ENCODE measurements around the gene LGALS14.
A peak's percentile ranks its signal among the peaks of the same experiment; 100 is the strongest.
"Not testable (repeated sequence)": the region's sequence is repeated elsewhere in the genome, so short reads cannot be mapped to it uniquely, and the experiment has no call there.

The LGALS14 gene

GRCh38 chr19:39704181-39705044 is at the start of gene LGALS14:
Gene LGALS14 (plus strand): TSS chr19:39704481. CDS start chr19:39704529, 48 bp downstream.
- intact Hi-C loops (cut with DNase I), result no loop called here
- DNase-seq, result no peak

GRCh38 chr19:39655613-39656012 is 48.7 kb upstream of the LGALS14 start, which contains the start of gene LGALS16:
Gene LGALS16 (plus strand): TSS chr19:39655913. CDS start chr19:39655962, 49 bp downstream.
- intact Hi-C loops (cut with DNase I), result no loop called here
- DNase-seq, result no peak

GRCh38 chr19:39659791-39660190 is 44.5 kb upstream of the LGALS14 start:
- DNase-seq, result no peak
- intact Hi-C loops (cut with DNase I), result no loop called here

- no peak for DNase-seq
- intact Hi-C loops (cut with DNase I), result no loop called here
Observed at GRCh38 chr19:39660661-39661060, 43.6 kb upstream of the LGALS14 start.

GRCh38 chr19:39661565-39661964 is 42.7 kb upstream of the LGALS14 start:
- no peak for DNase-seq
- intact Hi-C loops (cut with DNase I), result no loop called here

GRCh38 chr19:39669860-39670259 is 34.4 kb upstream of the LGALS14 start:
- DNase-seq, result not testable (repeated sequence)
- intact Hi-C loops (cut with DNase I), result loop anchor here (5.0 kb wide), 1 partner anchor 118 kb away; no protein-coding TSS in a partner anchor

GRCh38 chr19:39670998-39671397 is 33.3 kb upstream of the LGALS14 start:
- intact Hi-C loops (cut with DNase I), result loop anchor here (5.0 kb wide), 1 partner anchor 119 kb away; no protein-coding TSS in a partner anchor
- DNase-seq, result no peak

- intact Hi-C loops (cut with DNase I), result loop anchor here (5.0 kb wide), 1 partner anchor 120 kb away; no protein-coding TSS in a partner anchor
- peak in 27 of 42 donors; percentile 8 to 75 (median 46) for DNase-seq
Observed at GRCh38 chr19:39671739-39672363, 32.4 kb upstream of the LGALS14 start.

- DNase-seq, result no peak
- intact Hi-C loops (cut with DNase I), result loop anchor here (5.0 kb wide), 1 partner anchor 120 kb away; no protein-coding TSS in a partner anchor
Observed at GRCh38 chr19:39672473-39672872, 31.8 kb upstream of the LGALS14 start.

- intact Hi-C loops (cut with DNase I), result loop anchor here (5.0 kb wide), 1 partner anchor 122 kb away; no protein-coding TSS in a partner anchor
- DNase-seq, result not testable (repeated sequence)
Observed at GRCh38 chr19:39673862-39674261, 30.4 kb upstream of the LGALS14 start.

GRCh38 chr19:39676004-39676403 is 28.3 kb upstream of the LGALS14 start:
- intact Hi-C loops (cut with DNase I), result no loop called here
- no peak for DNase-seq

GRCh38 chr19:39677961-39678889 is 26.1 kb upstream of the LGALS14 start:
- intact Hi-C loops (cut with DNase I), result no loop called here

GRCh38 chr19:39679056-39679790 is 25.1 kb upstream of the LGALS14 start:
- DNase-seq, result no peak
- intact Hi-C loops (cut with DNase I), result no loop called here

More at GRCh38 chr19:39677961-39678889, 26.1 kb upstream of the LGALS14 start:
- DNase-seq, result no peak

- intact Hi-C loops (cut with DNase I), result no loop called here
- DNase-seq, result no peak
Observed at GRCh38 chr19:39679791-39680168, 24.5 kb upstream of the LGALS14 start.

GRCh38 chr19:39680593-39680992 is 23.7 kb upstream of the LGALS14 start:
- intact Hi-C loops (cut with DNase I), result no loop called here
- no peak for DNase-seq

- intact Hi-C loops (cut with DNase I), result no loop called here
- no peak for DNase-seq
Observed at GRCh38 chr19:39681416-39681815, 22.9 kb upstream of the LGALS14 start.

GRCh38 chr19:39684267-39684666 is 20.0 kb upstream of the LGALS14 start:
- intact Hi-C loops (cut with DNase I), result no loop called here
- DNase-seq, result no peak

GRCh38 chr19:39686739-39687138 is 17.5 kb upstream of the LGALS14 start:
- intact Hi-C loops (cut with DNase I), result no loop called here
- DNase-seq, result no peak

Data from head of caudate nucleus (tissue), 42 donors.